Measurements from ENCODE around the gene AMZ2.

AMZ2 gene

DNA sequence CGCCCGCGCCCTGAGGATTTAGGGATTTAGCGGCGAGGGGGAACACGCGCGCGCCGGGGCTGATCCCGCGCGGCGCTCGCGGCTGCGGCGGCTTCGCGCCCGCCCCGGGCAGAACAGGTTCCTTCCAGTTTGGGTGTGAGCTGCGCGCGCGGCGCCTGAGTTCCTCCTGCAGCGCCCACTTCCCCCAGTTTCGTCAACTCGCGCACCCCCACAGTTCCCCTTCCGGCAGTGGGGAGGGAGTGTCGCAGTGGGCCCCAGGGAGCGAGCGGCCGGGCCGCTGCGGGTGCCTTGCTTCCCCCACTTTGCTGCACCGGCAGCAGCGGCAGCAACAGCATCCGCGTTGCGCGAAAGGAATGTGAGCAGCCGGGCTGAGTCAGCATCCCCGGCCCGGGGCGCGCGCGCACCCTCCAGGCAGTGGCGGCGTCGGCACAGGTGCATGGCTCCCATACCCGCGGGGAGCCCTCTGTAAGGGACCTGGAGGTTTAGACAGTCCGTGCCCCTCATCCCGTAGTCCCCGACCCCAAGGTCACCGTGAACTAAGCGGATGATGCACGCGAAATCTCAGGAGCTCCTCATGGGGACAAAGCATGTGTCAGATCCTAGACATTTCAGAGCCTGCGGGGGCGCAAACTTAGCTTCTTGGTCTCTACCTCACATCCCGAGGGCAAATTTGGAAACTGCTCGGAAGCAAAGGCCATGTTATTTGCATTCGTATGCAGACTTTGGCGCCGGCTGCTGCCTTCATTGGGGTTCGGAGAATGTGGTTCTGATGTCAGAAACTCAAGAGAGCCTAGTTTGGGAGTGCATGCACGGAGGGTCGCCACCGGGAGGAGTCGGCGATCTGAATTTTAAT lies 44.2 kb downstream of the AMZ2 start:
- DNase-seq = peak; percentile 87 to 98 (median 90)

DNA sequence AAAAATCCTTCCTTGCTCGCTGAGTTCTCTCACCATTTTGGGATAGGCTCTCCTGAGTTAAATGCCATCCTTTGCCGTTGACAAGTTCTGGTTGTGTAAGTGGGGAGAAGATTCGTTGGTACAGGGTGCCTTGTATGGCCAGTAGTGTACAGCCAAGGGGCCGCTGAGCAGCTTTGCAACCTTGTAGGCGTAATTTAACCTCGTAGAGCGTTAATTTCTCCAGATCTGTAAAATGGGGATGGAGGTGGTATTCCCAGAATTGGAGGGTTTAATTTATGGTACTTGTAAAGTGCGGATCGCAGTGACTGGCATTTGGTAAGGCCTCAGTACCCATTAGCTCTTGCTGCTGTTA lies 44.8 kb downstream of the AMZ2 start:
- DNase-seq = no peak

DNA sequence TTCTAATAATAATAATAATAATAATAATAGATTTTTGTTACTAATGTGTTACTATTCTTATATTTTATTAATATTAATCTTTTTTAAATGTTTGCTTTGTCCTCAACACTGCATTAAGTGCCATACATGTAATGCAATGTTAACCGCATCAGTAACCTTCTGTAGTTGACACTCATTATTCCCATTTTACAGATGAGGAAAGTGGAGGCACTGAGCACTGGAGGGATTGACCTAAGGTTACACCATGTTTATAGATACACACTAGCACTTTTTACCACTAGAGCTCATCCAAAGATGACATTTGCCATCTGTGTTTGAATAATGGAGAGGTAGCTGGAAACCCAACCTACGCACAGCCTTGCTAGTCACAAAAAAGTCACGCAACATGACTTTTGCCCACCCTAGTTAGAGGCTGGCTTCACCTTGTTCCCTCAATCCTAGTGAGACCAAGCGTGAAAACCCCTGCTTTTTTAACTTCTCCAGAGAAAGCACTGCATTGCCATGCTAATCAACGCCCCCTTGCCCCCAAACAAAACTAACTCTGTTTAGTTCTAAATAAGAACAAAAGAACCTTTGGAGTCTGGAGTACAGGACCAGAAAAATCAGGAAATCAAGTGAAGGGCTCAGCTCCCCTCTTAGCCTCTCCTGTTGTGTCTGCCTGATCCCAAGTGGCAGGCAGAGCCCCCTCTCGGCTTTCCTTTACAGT lies 45.8 kb downstream of the AMZ2 start:
- DNase-seq = no peak

DNA sequence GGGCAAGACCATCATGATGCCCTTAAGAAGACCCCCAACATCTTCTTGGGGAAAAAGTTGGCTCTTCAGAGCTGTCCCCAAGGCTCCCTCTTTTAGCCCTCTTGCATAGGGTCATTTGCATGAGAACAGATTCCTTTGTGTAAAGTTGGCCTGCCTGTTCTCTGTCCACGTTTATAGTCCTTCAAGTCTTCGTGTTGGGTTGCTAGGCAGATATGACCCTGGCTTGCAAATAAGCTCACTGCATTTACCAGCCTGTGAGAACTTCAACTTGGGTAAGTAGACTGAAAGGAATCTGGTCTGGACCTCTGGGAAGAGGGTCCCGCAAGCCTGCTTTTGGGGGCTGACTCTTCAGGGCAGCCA lies 46.3 kb downstream of the AMZ2 start:
- DNase-seq = no peak

GRCh38 chr17:68294617-68295016 lies 46.8 kb downstream of the AMZ2 start:
- no peak for DNase-seq

- no peak for DNase-seq
These were observed 47.2 kb downstream of the AMZ2 start for GRCh38 chr17:68295086-68295485.

DNA sequence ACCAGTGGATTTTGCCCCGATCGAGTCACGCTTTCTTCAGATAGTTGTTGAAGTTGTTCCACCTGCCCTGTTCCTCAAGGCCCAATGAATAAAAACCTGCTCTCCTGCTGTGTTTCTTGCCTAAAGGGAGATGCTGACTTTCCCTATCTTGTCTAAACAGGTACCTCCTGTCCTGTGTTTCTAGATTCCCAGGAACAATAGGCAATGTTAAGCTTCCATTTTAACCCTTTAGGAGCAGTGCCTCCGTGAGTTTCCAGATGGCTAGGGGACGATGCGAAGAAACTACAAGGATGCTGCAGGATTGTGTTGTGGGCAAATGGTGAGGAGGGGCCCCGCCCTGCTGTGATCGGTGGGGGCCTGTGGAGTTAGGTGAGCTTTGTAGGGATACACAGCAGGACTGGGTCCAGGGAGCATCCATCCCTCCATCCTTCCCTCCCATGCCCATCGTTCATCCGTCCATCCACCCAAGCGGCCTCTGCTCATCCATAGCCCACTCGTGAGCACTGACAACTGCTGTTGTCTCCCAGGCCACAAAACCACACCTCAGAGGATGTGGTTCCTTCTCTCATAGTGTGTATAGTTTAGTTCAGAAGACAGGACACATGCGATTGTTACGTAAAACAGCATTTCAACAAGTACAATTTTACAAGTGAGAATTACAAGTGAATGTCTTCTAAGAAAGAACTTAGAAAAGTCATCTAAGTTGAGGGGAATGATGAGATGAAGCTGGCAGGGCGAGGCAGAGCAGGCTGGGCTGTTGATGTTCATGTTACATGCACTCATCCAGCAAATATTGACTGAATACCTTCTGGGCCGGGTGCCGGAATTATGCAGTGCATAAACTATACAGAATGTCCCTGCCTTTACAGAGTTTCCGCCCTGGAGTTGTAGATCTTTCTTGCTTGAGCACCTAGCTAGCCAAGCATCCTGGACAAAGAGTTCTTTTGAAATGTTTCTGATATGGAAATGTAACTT lies 48.7 kb downstream of the AMZ2 start:
- peak; percentile 22 to 92 (median 60) for DNase-seq

- no peak for DNase-seq
These were observed 49.4 kb downstream of the AMZ2 start for GRCh38 chr17:68297195-68297594.

DNA sequence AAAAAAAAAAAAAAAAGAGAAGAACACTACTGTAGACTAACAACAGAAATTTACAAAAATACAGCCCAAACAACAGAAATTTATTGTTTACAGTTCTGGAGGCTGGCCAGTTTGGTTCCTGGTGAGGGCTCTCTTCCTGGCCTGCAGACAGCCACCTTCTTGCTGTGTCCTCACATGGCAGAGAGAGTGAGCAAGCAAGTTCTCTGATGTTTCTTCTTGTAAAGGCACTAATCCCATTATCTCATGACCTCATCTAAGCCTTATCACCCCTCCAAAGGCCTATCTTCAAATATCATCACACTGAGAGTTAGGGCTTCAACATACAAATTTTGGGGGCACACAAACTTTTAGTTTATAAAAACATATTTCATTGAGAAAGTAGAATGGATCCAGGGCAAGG lies 50.8 kb downstream of the AMZ2 start:
- DNase-seq = no peak

- no peak for DNase-seq
These were observed 52.0 kb downstream of the AMZ2 start for GRCh38 chr17:68299817-68300216.

DNA sequence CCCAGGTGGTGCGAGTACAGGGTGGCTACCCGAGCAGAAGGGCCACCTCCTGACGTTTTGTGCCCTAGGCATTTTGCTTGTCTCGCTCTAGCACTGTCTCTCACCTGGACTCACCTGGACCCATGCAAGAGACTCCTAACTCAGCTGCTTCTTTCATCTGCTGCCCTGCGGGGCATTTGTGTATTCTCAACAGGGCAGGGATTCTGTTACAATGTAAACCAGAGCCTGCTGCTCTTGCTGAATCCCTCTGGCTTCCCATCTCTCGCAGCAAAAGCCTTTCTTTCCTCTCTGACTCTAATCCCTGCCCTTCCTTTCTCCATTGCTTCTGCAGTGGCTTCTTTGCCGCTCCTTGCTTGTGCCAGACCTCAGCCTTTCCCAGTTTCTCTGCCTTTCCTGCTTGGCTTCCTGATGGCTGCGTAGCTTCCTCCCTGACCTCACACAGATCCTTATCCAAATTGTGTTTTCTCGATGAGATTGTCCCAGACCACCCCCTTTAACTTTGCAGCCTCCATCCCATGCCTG lies 53.7 kb downstream of the AMZ2 start:
- no peak for DNase-seq

DNA sequence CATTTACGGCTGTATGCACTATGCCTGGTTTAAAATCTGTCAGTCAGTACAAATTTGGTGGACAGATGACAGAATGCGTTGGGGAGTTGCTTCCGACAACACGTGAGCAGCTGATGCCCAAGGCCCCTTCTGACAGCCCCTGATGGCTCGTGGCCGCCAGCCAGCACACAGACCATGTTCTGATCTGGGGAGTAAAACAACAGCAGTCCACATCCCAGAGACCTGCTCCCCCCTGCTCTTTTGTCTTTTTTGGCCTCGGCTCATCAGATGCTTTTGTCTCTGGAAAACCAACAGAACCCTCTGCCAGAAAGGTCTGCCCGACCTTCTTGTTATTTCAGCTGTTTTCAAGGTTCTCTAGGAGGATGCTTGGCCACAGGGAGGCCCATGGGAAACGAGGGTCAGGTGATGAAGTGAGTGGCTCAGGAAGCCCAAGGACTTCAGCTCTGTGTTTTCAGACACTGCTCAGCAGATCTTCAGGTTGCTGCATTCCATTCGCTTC lies 54.3 kb downstream of the AMZ2 start:
- DNase-seq = no peak

GRCh38 chr17:68302666-68303065 lies 54.8 kb downstream of the AMZ2 start:
- DNase-seq = no peak

DNA sequence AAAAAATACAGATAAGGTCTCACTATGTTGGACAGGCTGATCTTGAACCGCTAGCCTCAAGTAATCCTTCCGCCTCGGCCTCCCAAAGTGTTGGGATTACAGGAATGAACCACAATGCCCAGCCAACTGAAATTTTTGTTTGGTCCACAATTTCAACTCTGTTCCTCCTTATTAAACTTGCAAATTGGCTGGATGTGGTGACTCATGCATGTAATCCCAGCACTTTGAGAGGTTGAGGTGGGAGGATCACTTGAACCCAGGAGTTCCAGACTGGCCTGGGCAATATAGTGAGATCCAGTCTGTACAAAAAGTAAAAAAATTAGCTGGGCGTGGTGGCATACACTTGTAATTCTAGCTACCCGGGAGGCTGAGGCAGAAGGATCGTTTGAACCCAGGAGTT lies 56.9 kb downstream of the AMZ2 start:
- DNase-seq = no peak

DNA sequence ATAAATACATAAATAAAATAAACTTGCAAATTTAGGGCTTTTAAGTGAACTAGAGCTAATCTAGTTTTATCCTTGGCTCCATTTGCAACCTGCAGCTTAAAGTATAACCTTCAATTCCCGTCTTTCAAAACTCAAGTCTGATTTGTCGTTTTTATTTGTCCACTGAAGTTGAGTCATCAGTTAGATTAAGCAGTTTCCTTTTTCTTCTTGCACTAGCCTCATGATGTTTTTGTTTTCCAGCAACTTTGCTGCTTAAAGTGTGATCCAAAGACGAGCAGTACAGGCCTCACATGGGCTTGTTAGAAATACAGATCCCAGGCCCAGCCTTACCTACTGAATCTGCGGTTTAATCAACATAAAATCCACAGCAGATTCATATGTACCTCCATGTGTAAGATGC lies 57.3 kb downstream of the AMZ2 start:
- DNase-seq = no peak

Measured in T-helper 1 cell (primary cell).